ENCODE data around the gene SETD2. TPM values are rescaled to one million over a fixed set of nuclear protein-coding genes. Genes with fewer than 3 reads are reported as not detected.

Gene SETD2
- total and polyA plus RNA-seq, 9 of the 15 experiments (the other 6 are each of a cell fraction or from before 2014, with no cell fraction given): 8.2 to 44.0 (median 33.6) TPM

DNA sequence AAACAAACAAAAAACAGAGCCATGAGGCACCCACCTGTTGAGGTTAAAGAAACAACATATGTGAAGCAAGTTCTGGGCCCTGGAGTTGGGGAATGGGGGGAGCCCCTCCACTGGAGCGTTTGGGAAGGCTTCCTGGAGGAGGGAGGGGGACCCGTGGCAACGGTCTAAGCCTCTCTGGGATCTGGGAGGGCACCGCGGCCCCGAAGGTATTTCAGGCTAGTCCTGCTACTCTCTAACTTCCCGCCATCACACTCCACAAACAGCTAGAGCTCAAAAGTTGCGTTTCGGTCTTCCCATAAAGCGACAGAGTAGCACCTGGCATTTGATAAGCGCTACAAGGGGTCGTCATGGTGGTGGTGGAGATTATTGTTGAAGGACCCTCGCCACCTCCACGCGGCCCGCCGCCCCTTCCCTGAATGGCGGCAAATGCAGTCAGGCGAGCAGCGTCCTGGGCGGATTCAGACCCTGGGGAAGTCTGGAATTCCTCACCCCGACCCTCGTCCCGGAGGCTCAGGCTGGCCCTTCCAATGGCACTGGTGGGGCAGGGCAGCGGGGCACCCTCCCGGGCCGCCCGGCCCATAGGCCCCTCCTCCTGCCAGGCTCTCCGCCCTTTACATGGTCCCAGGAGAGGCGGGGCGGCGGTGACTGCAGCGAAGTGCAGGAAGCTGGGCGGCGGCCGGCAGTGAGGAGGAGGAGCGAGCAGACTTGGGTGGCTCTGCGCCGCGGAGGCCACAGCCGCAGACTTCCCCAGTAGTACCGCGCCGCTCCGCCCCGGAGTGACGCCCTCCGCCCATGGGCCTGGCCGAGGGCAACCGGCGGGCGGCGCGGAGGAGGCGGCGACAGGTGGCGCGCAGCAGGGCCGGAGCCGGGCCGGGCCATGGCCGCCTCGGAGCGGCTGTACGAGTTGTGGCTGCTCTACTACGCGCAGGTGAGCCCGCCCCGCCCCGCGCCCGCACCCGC is 184.6 kb downstream of the SETD2 start, which contains the start of gene NBEAL2 (continued):
- TF ChIP-seq, protein P1, sequence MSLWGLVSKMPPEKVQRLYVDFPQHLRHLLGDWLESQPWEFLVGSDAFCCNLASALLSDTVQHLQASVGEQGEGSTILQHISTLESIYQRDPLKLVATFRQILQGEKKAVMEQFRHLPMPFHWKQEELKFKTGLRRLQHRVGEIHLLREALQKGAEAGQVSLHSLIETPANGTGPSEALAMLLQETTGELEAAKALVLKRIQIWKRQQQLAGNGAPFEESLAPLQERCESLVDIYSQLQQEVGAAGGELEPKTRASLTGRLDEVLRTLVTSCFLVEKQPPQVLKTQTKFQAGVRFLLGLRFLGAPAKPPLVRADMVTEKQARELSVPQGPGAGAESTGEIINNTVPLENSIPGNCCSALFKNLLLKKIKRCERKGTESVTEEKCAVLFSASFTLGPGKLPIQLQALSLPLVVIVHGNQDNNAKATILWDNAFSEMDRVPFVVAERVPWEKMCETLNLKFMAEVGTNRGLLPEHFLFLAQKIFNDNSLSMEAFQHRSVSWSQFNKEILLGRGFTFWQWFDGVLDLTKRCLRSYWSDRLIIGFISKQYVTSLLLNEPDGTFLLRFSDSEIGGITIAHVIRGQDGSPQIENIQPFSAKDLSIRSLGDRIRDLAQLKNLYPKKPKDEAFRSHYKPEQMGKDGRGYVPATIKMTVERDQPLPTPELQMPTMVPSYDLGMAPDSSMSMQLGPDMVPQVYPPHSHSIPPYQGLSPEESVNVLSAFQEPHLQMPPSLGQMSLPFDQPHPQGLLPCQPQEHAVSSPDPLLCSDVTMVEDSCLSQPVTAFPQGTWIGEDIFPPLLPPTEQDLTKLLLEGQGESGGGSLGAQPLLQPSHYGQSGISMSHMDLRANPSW (CRISPR knock-in tag; IDR thresholded peaks at IDR 0.05): peak; percentile 86; the same call in 1 of the 2 replicates
- TF ChIP-seq GMEB1 (CRISPR knock-in tag; IDR thresholded peaks at IDR 0.05) (0 out of 2 replicates have a peak, but pooled peaks have one; percentile 18), ARID3B (CRISPR knock-in tag; IDR thresholded peaks at IDR 0.05; ENCODE audit: borderline replicate concordance) (0 out of 2 replicates have a peak, but pooled peaks have one; percentile 35), ZNF785 (CRISPR knock-in tag; IDR thresholded peaks at IDR 0.05) (no peak), KLF1 (tag; IDR thresholded peaks at IDR 0.05) (peak; percentile 92), SP1 (CRISPR knock-in tag; IDR thresholded peaks at IDR 0.05) (peak; percentile 91), ZBTB1 (CRISPR knock-in tag; IDR thresholded peaks at IDR 0.05; ENCODE audit: borderline replicate concordance, low read depth) (peak; percentile 96), POLR2G (IDR thresholded peaks at IDR 0.05; ENCODE audit: low read depth, low read length) (peak; percentile 93), ZZZ3 (IDR thresholded peaks at IDR 0.05) (no peak), PCBP2 (IDR thresholded peaks at IDR 0.05; ENCODE audit: low read depth, low read length, poor library complexity, severe bottlenecking) (no peak), HDAC3 (IDR thresholded peaks at IDR 0.05; ENCODE audit: borderline replicate concordance, partially characterized antibody) (no peak), ZNF436 (CRISPR knock-in tag; IDR thresholded peaks at IDR 0.05) (peak; percentile 100), CBX8 (IDR thresholded peaks at IDR 0.05; ENCODE audit: borderline replicate concordance, extremely low read depth, low read depth, low read length, poor library complexity, severe bottlenecking) (no peak), ZNF696 (CRISPR knock-in tag; conservative IDR thresholded peaks at IDR 0.05) (no peak), TOE1 (IDR thresholded peaks at IDR 0.05; ENCODE audit: borderline replicate concordance) (peak; percentile 56; the same call in 1 of the 2 replicates), TOE1 (CRISPR knock-in tag; IDR thresholded peaks at IDR 0.05; ENCODE audit: borderline replicate concordance, low read depth) (no peak), HNRNPUL1 (IDR thresholded peaks at IDR 0.05; ENCODE audit: low read length) (no peak)
